ENCODE data around the gene HIP1R. TPM values are rescaled to one million over a fixed set of nuclear protein-coding genes. Genes with fewer than 3 reads are reported as not detected.

HIP1R gene
- total RNA-seq, 1 donor from 2014 or later: 36.1 TPM

- TF ChIP-seq, protein P1, sequence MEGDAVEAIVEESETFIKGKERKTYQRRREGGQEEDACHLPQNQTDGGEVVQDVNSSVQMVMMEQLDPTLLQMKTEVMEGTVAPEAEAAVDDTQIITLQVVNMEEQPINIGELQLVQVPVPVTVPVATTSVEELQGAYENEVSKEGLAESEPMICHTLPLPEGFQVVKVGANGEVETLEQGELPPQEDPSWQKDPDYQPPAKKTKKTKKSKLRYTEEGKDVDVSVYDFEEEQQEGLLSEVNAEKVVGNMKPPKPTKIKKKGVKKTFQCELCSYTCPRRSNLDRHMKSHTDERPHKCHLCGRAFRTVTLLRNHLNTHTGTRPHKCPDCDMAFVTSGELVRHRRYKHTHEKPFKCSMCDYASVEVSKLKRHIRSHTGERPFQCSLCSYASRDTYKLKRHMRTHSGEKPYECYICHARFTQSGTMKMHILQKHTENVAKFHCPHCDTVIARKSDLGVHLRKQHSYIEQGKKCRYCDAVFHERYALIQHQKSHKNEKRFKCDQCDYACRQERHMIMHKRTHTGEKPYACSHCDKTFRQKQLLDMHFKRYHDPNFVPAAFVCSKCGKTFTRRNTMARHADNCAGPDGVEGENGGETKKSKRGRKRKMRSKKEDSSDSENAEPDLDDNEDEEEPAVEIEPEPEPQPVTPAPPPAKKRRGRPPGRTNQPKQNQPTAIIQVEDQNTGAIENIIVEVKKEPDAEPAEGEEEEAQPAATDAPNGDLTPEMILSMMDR (IDR thresholded peaks at IDR 0.05; ENCODE audit: insufficient read depth, low read length, severe bottlenecking): no peak
- FAIRE-seq (no peak), DNase-seq (ENCODE audit: low read depth) (no peak)
- H3K27me3 ChIP-seq (ENCODE audit: control insufficient read depth, insufficient read depth, low read length): no peaks in the 10 kb centered on the region
- no peaks in the 10 kb centered on the region for H3K36me3 ChIP-seq (ENCODE audit: control insufficient read depth, insufficient read depth, low read length)
- H3K4me3 ChIP-seq (ENCODE audit: low read depth, low read length): no peak overlapping the region
Observed at GRCh38 chr12:122811777-122812176, 23.5 kb upstream of the HIP1R start.

- DNase-seq (ENCODE audit: low read depth): no peak
- Histone ChIP-seq H3K36me3 (ENCODE audit: control insufficient read depth, insufficient read depth, low read length) (no peaks in the 10 kb centered on the region), H3K27me3 (ENCODE audit: control insufficient read depth, insufficient read depth, low read length) (no peaks in the 10 kb centered on the region), H3K4me3 (ENCODE audit: low read depth, low read length) (no peak overlapping the region)
- FAIRE-seq: no peak
- TF ChIP-seq, protein P1 (IDR thresholded peaks at IDR 0.05; ENCODE audit: insufficient read depth, low read length, severe bottlenecking): no peak
Observed at GRCh38 chr12:122813310-122813713, 21.9 kb upstream of the HIP1R start.

DNA sequence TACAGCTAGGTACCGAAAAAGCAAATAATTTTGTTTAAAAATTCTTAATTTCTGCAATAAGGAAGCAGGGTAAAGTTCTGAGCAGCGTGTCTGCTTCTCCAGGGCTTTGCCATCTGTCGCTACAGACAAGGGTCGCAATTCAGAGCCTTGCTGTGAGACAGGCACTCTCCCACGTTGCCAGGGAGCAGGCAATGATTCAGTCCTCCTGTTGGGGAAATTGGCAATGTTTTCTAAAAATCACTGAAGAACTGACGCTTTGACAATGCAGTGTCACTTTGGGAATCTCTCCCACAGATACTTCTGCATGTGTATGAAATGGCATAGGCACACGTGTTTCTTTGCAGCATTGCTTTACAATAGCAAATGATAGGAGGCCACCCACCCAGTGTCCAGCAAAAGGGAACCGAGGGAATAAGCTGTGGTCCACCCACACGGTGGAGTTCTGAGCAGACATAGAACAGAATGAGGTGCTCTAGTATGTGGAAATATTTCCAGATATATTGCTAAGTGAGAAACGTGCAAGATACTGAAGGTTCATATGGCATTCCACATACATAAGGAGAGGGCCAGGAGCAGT, 16.0 kb upstream of the HIP1R start:
- no peak for FAIRE-seq
- no peak for DNase-seq (ENCODE audit: low read depth)
- TF ChIP-seq, protein P1 (IDR thresholded peaks at IDR 0.05; ENCODE audit: insufficient read depth, low read length, severe bottlenecking): no peak
- Histone ChIP-seq H3K4me3 (ENCODE audit: low read depth, low read length) (no peak overlapping the region), H3K27me3 (ENCODE audit: control insufficient read depth, insufficient read depth, low read length) (no peaks in the 10 kb centered on the region), H3K36me3 (ENCODE audit: control insufficient read depth, insufficient read depth, low read length) (no peaks in the 10 kb centered on the region)

- FAIRE-seq (no peak), DNase-seq (ENCODE audit: low read depth) (no peak)
- Histone ChIP-seq H3K36me3 (ENCODE audit: control insufficient read depth, insufficient read depth, low read length) (no peaks in the 10 kb centered on the region), H3K27me3 (ENCODE audit: control insufficient read depth, insufficient read depth, low read length) (no peaks in the 10 kb centered on the region), H3K4me3 (ENCODE audit: low read depth, low read length) (no peak overlapping the region)
- TF ChIP-seq, protein P1 (IDR thresholded peaks at IDR 0.05; ENCODE audit: insufficient read depth, low read length, severe bottlenecking): no peak
Observed at GRCh38 chr12:122820138-122820537, 15.1 kb upstream of the HIP1R start.

GRCh38 chr12:122820838-122821271, 14.4 kb upstream of the HIP1R start:
- Histone ChIP-seq H3K4me3 (ENCODE audit: low read depth, low read length) (no peak overlapping the region), H3K27me3 (ENCODE audit: control insufficient read depth, insufficient read depth, low read length) (no peaks in the 10 kb centered on the region), H3K36me3 (ENCODE audit: control insufficient read depth, insufficient read depth, low read length) (no peaks in the 10 kb centered on the region)
- FAIRE-seq (no peak), DNase-seq (ENCODE audit: low read depth) (no peak)
- TF ChIP-seq, protein P1 (IDR thresholded peaks at IDR 0.05; ENCODE audit: insufficient read depth, low read length, severe bottlenecking): no peak

DNA sequence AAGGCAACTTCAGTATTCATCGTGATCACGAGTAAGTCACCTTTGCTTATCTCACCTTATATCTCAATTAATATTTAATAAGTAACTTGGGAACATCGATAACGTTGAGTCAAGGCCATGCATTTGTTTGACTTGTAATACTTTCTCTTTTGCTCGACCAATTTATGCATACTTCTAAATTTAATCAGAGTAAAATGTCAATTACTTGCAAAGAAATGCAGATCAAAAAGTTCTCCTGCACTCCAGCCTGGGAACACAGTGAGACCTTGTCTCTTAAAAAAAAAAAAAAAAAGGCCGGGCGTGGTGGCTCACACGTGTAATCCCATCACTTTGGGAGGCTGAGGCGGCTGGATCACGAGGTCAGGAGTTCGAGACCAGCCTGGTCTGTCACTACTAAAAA, 11.8 kb upstream of the HIP1R start:
- DNase-seq (ENCODE audit: low read depth) (no peak), FAIRE-seq (no peak)
- no peaks in the 10 kb centered on the region for H3K36me3 ChIP-seq (ENCODE audit: control insufficient read depth, insufficient read depth, low read length)
- H3K27me3 ChIP-seq (ENCODE audit: control insufficient read depth, insufficient read depth, low read length): no peaks in the 10 kb centered on the region
- H3K4me3 ChIP-seq (ENCODE audit: low read depth, low read length): no peak overlapping the region
- TF ChIP-seq, protein P1 (IDR thresholded peaks at IDR 0.05; ENCODE audit: insufficient read depth, low read length, severe bottlenecking): no peak

All from bronchial epithelial cell (primary cell).